ENCODE measurements around the gene HS2ST1. TPM values are rescaled to one million over a fixed set of nuclear protein-coding genes. Genes with fewer than 3 reads are reported as not detected.

The HS2ST1 gene
- total and polyA plus RNA-seq, 2 experiments from 2014 or later, result 6.7 to 17.1 TPM

- TF ChIP-seq REST (IDR thresholded peaks at IDR 0.05; ENCODE audit: unreplicated experiment) (no peak), JUNB (IDR thresholded peaks at IDR 0.05; ENCODE audit: unreplicated experiment) (no peak), ZNF331 (CRISPR knock-in tag; IDR thresholded peaks at IDR 0.05; ENCODE audit: low read depth) (no peak)
Observed at GRCh38 chr1:87143413-87144135, 229.1 kb downstream of the HS2ST1 start (continued).

- peaks cover 4% of the 10 kb centered on the region; the same call in 1 of the 2 replicates for H3K9me2 ChIP-seq (ENCODE audit: insufficient read depth)
- ATAC-seq (no peak), DNase-seq (ENCODE audit: low spot score) (no peak)
- no peak overlapping the region for H3K27ac Mint-ChIP-seq
- H3K4me2 ChIP-seq, result no peak overlapping the region
- H3K4me3 Mint-ChIP-seq, result no peak overlapping the region
- H3K27ac ChIP-seq (ENCODE audit: low read depth), result no peak overlapping the region
- no peaks in the 10 kb centered on the region for H3F3A ChIP-seq (replicated peaks; ENCODE audit: low read depth)
- no peaks in the 10 kb centered on the region for H3K36me3 Mint-ChIP-seq (ENCODE audit: low read depth)
- no peaks in the 10 kb centered on the region for H3K36me3 ChIP-seq (ENCODE audit: insufficient read depth)
- H3K9me3 Mint-ChIP-seq, result peaks cover 3% of the 10 kb centered on the region; the same call in 1 of the 3 replicates
- no peaks in the 10 kb centered on the region for H3K79me2 ChIP-seq (replicated peaks; ENCODE audit: insufficient read depth)
- no peaks in the 10 kb centered on the region for H4K20me1 ChIP-seq (replicated peaks; ENCODE audit: insufficient read depth)
- H2AFZ ChIP-seq, result no peak overlapping the region
- no peaks in the 10 kb centered on the region for H3K27me3 Mint-ChIP-seq (ENCODE audit: insufficient read depth, low read depth, poor library complexity)
- H3K27me3 ChIP-seq (ENCODE audit: insufficient read depth), result no peaks in the 10 kb centered on the region
- no peak overlapping the region for H3K4me3 ChIP-seq
- peaks cover 11% of the 10 kb centered on the region for H3K4me1 Mint-ChIP-seq
- H3K4me1 ChIP-seq (ENCODE audit: insufficient read depth), result peaks cover 5% of the 10 kb centered on the region
- TF ChIP-seq EZH2 (IDR thresholded peaks at IDR 0.05; ENCODE audit: low read depth, unreplicated experiment), result no peak
- TF ChIP-seq POLR2AphosphoS5 (IDR thresholded peaks at IDR 0.05; ENCODE audit: low read depth), result no peak
- no peak for TF ChIP-seq REST (IDR thresholded peaks at IDR 0.05; ENCODE audit: unreplicated experiment)
- TF ChIP-seq EZH2phosphoT487 (IDR thresholded peaks at IDR 0.05; ENCODE audit: unreplicated experiment), result no peak
- no peak for TF ChIP-seq STAT1 (IDR thresholded peaks at IDR 0.05; ENCODE audit: unreplicated experiment)
- no peak for TF ChIP-seq ETS1 (IDR thresholded peaks at IDR 0.05)
- no peak for TF ChIP-seq NANOG (IDR thresholded peaks at IDR 0.05; ENCODE audit: borderline replicate concordance)
- no peak for TF ChIP-seq CTCF (conservative IDR thresholded peaks at IDR 0.05; ENCODE audit: low read depth in 2 of 2)
- TF ChIP-seq ZNF331 (CRISPR knock-in tag; IDR thresholded peaks at IDR 0.05; ENCODE audit: low read depth), result no peak
Observed at GRCh38 chr1:87144316-87144895, 230.0 kb downstream of the HS2ST1 start.
